Astrocyte of the cerebellum (primary cell): ENCODE data around the gene RLF.

Experiments used
- DNase-seq: peaks from one replicate; pipeline ENCODE4 v3.0.0-alpha.2; 2011; ENCODE audit warnings: low read depth
- H3K4me3 ChIP-seq: 2 replicates; pipeline ENCODE4 v1.5.1; 2011; ENCODE audit warnings: mild to moderate bottlenecking, low read depth, low read length, moderate library complexity
- CTCF ChIP-seq: IDR thresholded peaks from 2 replicates; pipeline ENCODE4 v1.5.1; 2012; ENCODE audit warnings: low read length, low read depth, moderate library complexity, mild to moderate bottlenecking; ENCODE audit errors: missing control alignments
- in situ Hi-C: cut with HindIII; loops from 2 replicates; pipeline ENCODE4 v1.10.0; 2017; ENCODE audit warnings: low sequenced_read_pairs

The RLF gene

GRCh38 chr1:40248412-40248811, 87.2 kb downstream of the RLF start:
- in situ Hi-C loops = no loop called here
- TF ChIP-seq CTCF = no peak
- DNase-seq = no peak
- H3K4me3 ChIP-seq = no peak overlapping the region

- in situ Hi-C loops = no loop called here
- no peak for TF ChIP-seq CTCF
- H3K4me3 ChIP-seq = no peak overlapping the region
- DNase-seq = no peak
These were observed 90.3 kb downstream of the RLF start for GRCh38 chr1:40251456-40251855.

- DNase-seq = no peak
- in situ Hi-C loops = no loop called here
- TF ChIP-seq CTCF = no peak
- H3K4me3 ChIP-seq = no peak overlapping the region
These were observed 91.4 kb downstream of the RLF start for GRCh38 chr1:40252601-40253000.

- H3K4me3 ChIP-seq = no peak overlapping the region
- no peak for DNase-seq
- in situ Hi-C loops = no loop called here
- TF ChIP-seq CTCF = no peak
These were observed 94.0 kb downstream of the RLF start for GRCh38 chr1:40255231-40255630.

GRCh38 chr1:40256401-40257084, 95.4 kb downstream of the RLF start:
- H3K4me3 ChIP-seq = peak overlapping the region; percentile 97
- no peak for TF ChIP-seq CTCF
- in situ Hi-C loops = no loop called here
- no peak for DNase-seq

GRCh38 chr1:40257313-40257687, 96.1 kb downstream of the RLF start:
- in situ Hi-C loops = no loop called here
- TF ChIP-seq CTCF = no peak
- no peak for DNase-seq
- peak overlapping the region; percentile 97 for H3K4me3 ChIP-seq
